Measurements from ENCODE around the gene ZNF17.

ZNF17 gene

GRCh38 chr19:57376151-57376550 is 34.8 kb upstream of the ZNF17 start:
- DNase-seq (ENCODE audit: low read depth in 2 of 2) = no peak
- no peak for TF ChIP-seq CTCF (IDR thresholded peaks at IDR 0.05; ENCODE audit: low read depth, low read length)
- no peak overlapping the region for H3K4me3 ChIP-seq (replicated peaks in 1 of 2; ENCODE audit: low read depth in 2 of 2, low read length in 2 of 2)

GRCh38 chr19:57377498-57378146 is 33.3 kb upstream of the ZNF17 start:
- TF ChIP-seq CTCF (IDR thresholded peaks at IDR 0.05; ENCODE audit: low read depth, low read length) = no peak
- DNase-seq (ENCODE audit: low read depth in 2 of 2) = no peak
- no peak overlapping the region for H3K4me3 ChIP-seq (replicated peaks in 1 of 2; ENCODE audit: low read depth in 2 of 2, low read length in 2 of 2)

- TF ChIP-seq CTCF (IDR thresholded peaks at IDR 0.05; ENCODE audit: low read depth, low read length) = no peak
- DNase-seq (ENCODE audit: low read depth in 2 of 2) = no peak
- H3K4me3 ChIP-seq (replicated peaks in 1 of 2; ENCODE audit: low read depth in 2 of 2, low read length in 2 of 2) = no peak overlapping the region
Observed at GRCh38 chr19:57380923-57381322, 30.0 kb upstream of the ZNF17 start.

GRCh38 chr19:57382806-57383488 is 28.0 kb upstream of the ZNF17 start:
- DNase-seq (ENCODE audit: low read depth in 2 of 2) = no peak

GRCh38 chr19:57389194-57389729 is 21.7 kb upstream of the ZNF17 start:
- no peak for DNase-seq (ENCODE audit: low read depth in 2 of 2)
- peak overlapping the region; percentile 77 to 95 for H3K4me3 ChIP-seq (replicated peaks in 1 of 2; ENCODE audit: low read depth in 2 of 2, low read length in 2 of 2)
- TF ChIP-seq CTCF (IDR thresholded peaks at IDR 0.05; ENCODE audit: low read depth, low read length) = no peak

More at GRCh38 chr19:57382806-57383488, 28.0 kb upstream of the ZNF17 start:
- TF ChIP-seq CTCF (IDR thresholded peaks at IDR 0.05; ENCODE audit: low read depth, low read length) = no peak
- H3K4me3 ChIP-seq (replicated peaks in 1 of 2; ENCODE audit: low read depth in 2 of 2, low read length in 2 of 2) = no peak overlapping the region

- H3K4me3 ChIP-seq (replicated peaks in 1 of 2; ENCODE audit: low read depth in 2 of 2, low read length in 2 of 2) = peak within 1 kb of the TSS; percentile 77 to 95
- DNase-seq (ENCODE audit: low read depth in 2 of 2) = peak; percentile 99
- TF ChIP-seq CTCF (IDR thresholded peaks at IDR 0.05; ENCODE audit: low read depth, low read length) = peak; percentile 3
Observed at GRCh38 chr19:57389730-57390598, 21.0 kb upstream of the ZNF17 start, which contains the start of gene ZNF548. Gene ZNF548, plus strand, starts transcription at chr19:57389854. Its CDS starts 246 bp downstream, at chr19:57390100.

Measured in cardiac fibroblast (primary cell).